ENCODE data around the gene CBR1. TPM values are rescaled to one million over a fixed set of nuclear protein-coding genes. Genes with fewer than 3 reads are reported as not detected.

The CBR1 gene
- total and polyA plus RNA-seq, 2 of the 8 experiments (the other 6 are each of a cell fraction or from before 2014, with no cell fraction given): 1.8 to 207 TPM

DNA sequence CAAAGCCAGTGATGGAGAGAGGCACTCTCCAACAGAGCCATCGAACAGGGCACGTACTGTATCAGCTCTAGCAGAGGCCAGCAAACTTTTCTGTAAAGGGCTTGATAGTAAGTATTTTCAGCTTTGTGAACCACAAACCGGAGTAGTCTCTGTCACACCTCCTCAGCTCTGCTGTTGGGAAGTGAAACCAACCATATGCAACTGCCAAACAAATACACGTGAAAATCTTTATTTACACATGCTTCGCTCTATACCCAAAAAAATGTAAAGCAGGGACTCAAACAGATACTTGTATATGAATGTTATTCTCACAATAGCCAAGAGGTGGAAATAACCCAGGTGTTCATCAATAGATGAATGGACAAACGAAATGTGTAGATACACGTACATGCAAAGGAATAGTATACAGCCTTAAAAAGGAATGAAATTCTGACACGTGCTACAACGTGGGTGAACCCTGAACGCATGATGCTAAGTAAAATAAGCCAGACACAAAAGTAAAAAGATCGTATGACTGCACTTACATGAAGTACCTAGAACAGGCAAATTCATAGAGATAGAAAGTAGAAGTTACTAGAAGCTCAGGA, 48.5 kb upstream of the CBR1 start (continued):
- no peak for TF ChIP-seq KDM1A (IDR thresholded peaks at IDR 0.05; ENCODE audit: borderline replicate concordance, low read length)
- no peak for TF ChIP-seq POU5F1 (IDR thresholded peaks at IDR 0.05; ENCODE audit: low read depth, low read length)
- no peak for TF ChIP-seq KDM4A (IDR thresholded peaks at IDR 0.05; ENCODE audit: low read depth, low read length, severe bottlenecking)
- TF ChIP-seq POLR2AphosphoS5 (IDR thresholded peaks at IDR 0.05; ENCODE audit: low read depth, low read length): no peak
- TF ChIP-seq CREB1 (IDR thresholded peaks at IDR 0.05): no peak
- TF ChIP-seq EZH2 (IDR thresholded peaks at IDR 0.05; ENCODE audit: low read depth, low read length, severe bottlenecking): no peak

Data from H1 (cell line).